H1 (cell line): Measurements from ENCODE around the gene BABAM2. TPM values are rescaled to one million over a fixed set of nuclear protein-coding genes. Genes with fewer than 3 reads are reported as not detected.

Source experiments
- CTCF ChIA-PET: fragments of 300-600 bp; sonication (Branson Sonifier 250); formaldehyde crosslinking; loops from one replicate; lab custom pipeline; 2021; ENCODE audit not compliant: partially characterized antibody; lab: Charles Lee
- POLR2A ChIA-PET: fragments of 300-600 bp; sonication (Branson Sonifier 250); formaldehyde crosslinking; loops from one replicate; lab custom pipeline; 2021; ENCODE audit warnings: inconsistent platforms; ENCODE audit not compliant: partially characterized antibody; lab: Charles Lee
- DNase-seq, 2 experiments: peaks; one replicate each; pipeline versions ENCODE4 v3.0.0 to v3.0.0-alpha.2; 2010 to 2022; ENCODE audit warnings: low spot score in 2 of 2, low read depth in 1 of 2, mixed read lengths in 1 of 2
- FAIRE-seq: peaks from 2 replicates; lab custom pipeline; 2011; peaks lifted over from hg19 to GRCh38; lab: Jason Lieb, UNC
- H2AFZ ChIP-seq: 2 replicates; pipeline ENCODE4 v1.8.1; 2012; ENCODE audit warnings: low read length, inconsistent platforms
- H2AK5ac ChIP-seq: 2 replicates; pipeline ENCODE4 v1.6.1; 2013; ENCODE audit warnings: low read depth, low read length
- H2BK120ac ChIP-seq: replicated peaks from 2 replicates; pipeline ENCODE3; 2013; ENCODE audit warnings: low read depth, low read length, inconsistent platforms
- H2BK12ac ChIP-seq: 2 replicates; pipeline ENCODE4 v1.6.1; 2013; ENCODE audit warnings: low read depth, low read length
- H2BK15ac ChIP-seq: 2 replicates; pipeline ENCODE4 v1.6.1; 2013; ENCODE audit warnings: low read length
- H2BK20ac ChIP-seq: 2 replicates; pipeline ENCODE4 v1.6.1; 2013; ENCODE audit warnings: low read length
- H2BK5ac ChIP-seq: 2 replicates; pipeline ENCODE4 v1.6.1; 2013; ENCODE audit warnings: low read depth, low read length
- H3K14ac ChIP-seq: 2 replicates; pipeline ENCODE4 v1.6.1; 2013; ENCODE audit warnings: inconsistent platforms; ENCODE audit not compliant: insufficient read length
- H3K18ac ChIP-seq: 2 replicates; pipeline ENCODE4 v1.6.1; 2013; ENCODE audit warnings: low read length; ENCODE audit errors: extremely low read depth
- H3K23ac ChIP-seq: 2 replicates; pipeline ENCODE4 v1.6.1; 2013; ENCODE audit warnings: inconsistent platforms; ENCODE audit not compliant: insufficient read length
- H3K23me2 ChIP-seq: 2 replicates; pipeline ENCODE4 v1.6.1; 2013; ENCODE audit warnings: low read depth, low read length
- H3K27ac ChIP-seq: 2 replicates; pipeline ENCODE4 v1.6.1; 2011; ENCODE audit warnings: low read depth, low read length, inconsistent platforms
- H3K27me3 ChIP-seq, 4 experiments: replicated peaks in 1 of 4; 1 replicate in 1 of 4; 2 replicates in 3 of 4; pipeline versions ENCODE4 v1.6.1 to v1.8.1; 2011 to 2013; ENCODE audit warnings: low read length in 3 of 4, mild to moderate bottlenecking in 3 of 4, inconsistent platforms in 2 of 4, mixed read lengths in 2 of 4, moderate library complexity in 1 of 4; ENCODE audit not compliant: control insufficient read depth in 3 of 4, insufficient read depth in 3 of 4; ENCODE audit errors: extremely low read depth in 1 of 4
- H3K36me3 ChIP-seq, 4 experiments: 2 replicates each; pipeline versions ENCODE4 v1.6.1 to v1.8.1; 2011 to 2013; ENCODE audit warnings: mild to moderate bottlenecking in 4 of 4, low read length in 3 of 4, moderate library complexity in 2 of 4, control low read depth in 1 of 4, inconsistent platforms in 1 of 4; ENCODE audit not compliant: insufficient read depth in 4 of 4, control insufficient read depth in 2 of 4
- H3K4ac ChIP-seq: replicated peaks from 2 replicates; pipeline ENCODE3; 2013; ENCODE audit warnings: low read length, low read depth, mixed read lengths, inconsistent platforms; ENCODE audit not compliant: insufficient read length
- H3K4me1 ChIP-seq, 4 experiments: replicated peaks in 1 of 4; 1 replicate in 1 of 4; 2 replicates in 3 of 4; pipeline versions ENCODE4 v1.6.1 to v1.8.1; 2011 to 2013; ENCODE audit warnings: low read length in 3 of 4, inconsistent platforms in 2 of 4, mixed read lengths in 1 of 4; ENCODE audit not compliant: insufficient read depth in 4 of 4, control insufficient read depth in 3 of 4
- H3K4me2 ChIP-seq, 2 experiments: 2 replicates each; pipeline versions ENCODE4 v1.6.1 to v1.8.1; 2011 to 2013; ENCODE audit warnings: low read depth in 2 of 2, low read length in 2 of 2, control low read depth in 1 of 2, inconsistent platforms in 1 of 2, mild to moderate bottlenecking in 1 of 2; ENCODE audit not compliant: insufficient read depth in 1 of 2
- H3K4me3 ChIP-seq, 4 experiments: fragments of 200-600, 300-600 bp in 1 of 4; sonication (generic), shearing (Covaris generic), sonication (Bioruptor Twin) in 1 of 4; 2 replicates each; pipeline versions ENCODE4 v1.5.1 to v1.8.1; 2011 to 2016; ENCODE audit warnings: low read length in 4 of 4, low read depth in 3 of 4, control low read depth in 2 of 4, inconsistent platforms in 2 of 4, mild to moderate bottlenecking in 2 of 4, mixed read lengths in 1 of 4, moderate library complexity in 1 of 4; ENCODE audit not compliant: insufficient read depth in 2 of 4; ENCODE audit errors: extremely low read depth in 1 of 4
- H3K56ac ChIP-seq: replicated peaks from 2 replicates; pipeline ENCODE3; 2013; ENCODE audit warnings: low read depth, mild to moderate bottlenecking, mixed read lengths, low read length, inconsistent platforms; ENCODE audit not compliant: insufficient read length
- H3K79me1 ChIP-seq: 2 replicates; pipeline ENCODE4 v1.6.1; 2013; ENCODE audit warnings: low read depth, low read length, control low read depth
- H3K79me2 ChIP-seq, 2 experiments: 2 replicates each; pipeline versions ENCODE4 v1.6.1 to v1.8.1; 2012 to 2013; ENCODE audit warnings: low read length in 2 of 2, mild to moderate bottlenecking in 2 of 2, inconsistent platforms in 1 of 2; ENCODE audit not compliant: insufficient read depth in 2 of 2, control insufficient read depth in 1 of 2
- H3K9ac ChIP-seq, 4 experiments: replicated peaks in 1 of 4; 1 replicate in 1 of 4; 2 replicates in 3 of 4; pipeline versions ENCODE4 v1.6.1 to v1.8.1; 2011 to 2013; ENCODE audit warnings: low read depth in 3 of 4, low read length in 3 of 4, control low read depth in 2 of 4, mild to moderate bottlenecking in 2 of 4, moderate library complexity in 2 of 4, inconsistent platforms in 1 of 4; ENCODE audit errors: extremely low read depth in 1 of 4
- H3K9me3 ChIP-seq, 2 experiments: 2 replicates each; pipeline versions ENCODE4 v1.6.1 to v1.8.1; 2012 to 2013; ENCODE audit warnings: mild to moderate bottlenecking in 2 of 2, moderate library complexity in 2 of 2, control low read depth in 1 of 2, inconsistent platforms in 1 of 2, low read depth in 1 of 2, low read length in 1 of 2, mixed read lengths in 1 of 2; ENCODE audit not compliant: insufficient read depth in 2 of 2
- H4K20me1 ChIP-seq, 2 experiments: replicated peaks in 1 of 2; 2 replicates each; pipeline versions ENCODE3 to v1.8.1; 2011 to 2013; ENCODE audit warnings: inconsistent platforms in 2 of 2, low read length in 2 of 2, mild to moderate bottlenecking in 1 of 2; ENCODE audit not compliant: insufficient read depth in 2 of 2, control insufficient read depth in 1 of 2
- H4K5ac ChIP-seq: 2 replicates; pipeline ENCODE4 v1.6.1; 2013; ENCODE audit warnings: low read length, low read depth, mixed read lengths, inconsistent platforms; ENCODE audit not compliant: insufficient read length
- H4K8ac ChIP-seq: 2 replicates; pipeline ENCODE4 v1.8.0; 2013; ENCODE audit warnings: mild to moderate bottlenecking, moderate library complexity, low read length, inconsistent platforms; ENCODE audit not compliant: insufficient read depth; ENCODE audit errors: extremely low read depth
- H4K91ac ChIP-seq: replicated peaks from 2 replicates; pipeline ENCODE3; 2013; ENCODE audit warnings: low read length, mixed read lengths, inconsistent platforms; ENCODE audit not compliant: insufficient read length
- BCL11A ChIP-seq, 2 experiments: IDR thresholded peaks; one replicate each; pipeline ENCODE4 v1.6.1; 2011; ENCODE audit warnings: low read depth in 2 of 2, low read length in 2 of 2, mild to moderate bottlenecking in 2 of 2
- POLR2AphosphoS5 ChIP-seq: IDR thresholded peaks from 2 replicates; pipeline ENCODE4 v1.6.1; 2011; ENCODE audit warnings: low read depth, low read length
- SIX5 ChIP-seq: IDR thresholded peaks from 2 replicates; pipeline ENCODE4 v1.6.1; 2011; ENCODE audit warnings: mild to moderate bottlenecking, low read depth, low read length
- WGBS, 2 experiments: shearing (Covaris generic) in 1 of 2; methylation state at CpG; one replicate each; pipeline versions ENCODE4 v1.1.6 to v1.1.7; 2013 to 2015; ENCODE audit warnings: low lambda C conversion rate in 2 of 2, mixed read lengths in 2 of 2, inconsistent platforms in 1 of 2, low coverage in 1 of 2, missing lambda C conversion rate in 1 of 2; ENCODE audit not compliant: insufficient replicate concordance in 2 of 2, insufficient coverage in 1 of 2, insufficient read length in 1 of 2; ENCODE audit errors: extremely low coverage in 1 of 2, missing lambda C conversion rate in 1 of 2; 5-methylcytosine and 5-hydroxymethylcytosine counted together
- polyA plus RNA-seq, 7 experiments: library from polyadenylated mRNA; depleted of rRNA in 3 of 7; stranded (reverse) in 5 of 7; unstranded in 2 of 7; fragments of >200 nt in 5 of 7; fragments of 200-250 nt in 2 of 7; gene quantifications; 1 replicate in 5 of 7; 2 replicates in 1 of 7; 4 replicates in 1 of 7; pipeline versions ENCODE4 v1.2.1 to v1.2.3, GENCODE V29; 2011 to 2013; ENCODE audit warnings: missing spikeins in 2 of 7, mixed read lengths in 2 of 7
- total RNA-seq: library from RNA; stranded (reverse); fragmentation: NEBNext Ultra II Directional; extraction: Animal tissue kit (Norgen Biotek cat#: 25700); gene quantifications from 2 replicates; pipeline ENCODE4 v1.2.1, GENCODE V29; 2021

Gene BABAM2
- total and polyA plus RNA-seq, 2 of the 8 experiments (the other 6 are each of a cell fraction or from before 2014, with no cell fraction given) = 15.8 to 20.9 TPM

DNA sequence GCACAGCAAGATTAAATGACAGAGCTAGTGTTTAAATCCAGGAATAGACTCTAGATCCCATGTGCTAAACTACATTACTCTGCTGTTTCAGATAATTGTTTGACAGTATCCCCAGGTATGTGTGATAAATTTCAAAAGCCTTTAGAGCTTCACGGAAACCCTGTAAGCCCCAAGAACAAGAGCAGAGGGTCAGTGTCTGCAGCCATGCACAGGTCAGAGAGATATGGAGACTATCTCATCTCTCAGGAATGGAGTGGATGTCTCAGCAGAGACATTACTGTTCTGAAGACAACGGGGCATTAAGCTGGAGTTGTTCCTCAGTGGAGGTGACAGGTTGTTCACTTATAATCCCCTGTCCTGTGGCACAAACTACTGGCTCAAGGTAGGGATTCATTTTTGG lies 363.0 kb downstream of the BABAM2 start:
- no peak overlapping the region for H2BK120ac ChIP-seq
- no peak overlapping the region for H4K5ac ChIP-seq
- H3K4me3 ChIP-seq = no peak overlapping the region
- DNase-seq (no peak), FAIRE-seq (no peak)
- no peaks in the 10 kb centered on the region for H3K79me1 ChIP-seq
- no peak overlapping the region for H3K9ac ChIP-seq
- H3K27ac ChIP-seq = no peak overlapping the region
- no peak overlapping the region for H3K4me2 ChIP-seq
- CTCF ChIA-PET = no interaction called here
- H2BK5ac ChIP-seq = no peak overlapping the region
- no peak overlapping the region for H2BK15ac ChIP-seq
- H3K4me1 ChIP-seq = no peaks in the 10 kb centered on the region
- H2BK20ac ChIP-seq = no peak overlapping the region
- no peak overlapping the region for H3K23ac ChIP-seq
- no peak overlapping the region for H3K4ac ChIP-seq
- H3K36me3 ChIP-seq = no peaks in the 10 kb centered on the region
- H2AFZ ChIP-seq = no peak overlapping the region
- no peak overlapping the region for H3K56ac ChIP-seq
- H3K18ac ChIP-seq = no peak overlapping the region
- no peaks in the 10 kb centered on the region for H3K9me3 ChIP-seq
- no peaks in the 10 kb centered on the region for H3K27me3 ChIP-seq
- WGBS, 2 experiments = 87% methylated on average over 2 of the region's 2 CpGs; no CpG with 5 or more reads in 1 of the 2 experiments
- H4K20me1 ChIP-seq = no peaks in the 10 kb centered on the region
- H3K79me2 ChIP-seq = no peaks in the 10 kb centered on the region
- no peak overlapping the region for H3K14ac ChIP-seq
- POLR2A ChIA-PET = no interaction called here
- no peak overlapping the region for H4K91ac ChIP-seq
- no peak overlapping the region for H4K8ac ChIP-seq
- H3K23me2 ChIP-seq = no peaks in the 10 kb centered on the region
- no peak overlapping the region for H2BK12ac ChIP-seq
- no peak overlapping the region for H2AK5ac ChIP-seq
- TF ChIP-seq BCL11A (IDR thresholded peaks at IDR 0.05; ENCODE audit: low read depth in 2 of 2, low read length in 2 of 2) (no peak), SIX5 (no peak), POLR2AphosphoS5 (no peak)
